C4-2B (cell line): ENCODE results near the gene KLHL10.

ENCODE experiments used
- ZFX ChIP-seq: fragments of 450-650 bp; IDR thresholded peaks from 2 replicates; pipeline ENCODE4 v1.6.1; 2017
- TF ChIP-seq, protein P1 (sequence below): fragments of 450-650 bp; conservative IDR thresholded peaks from 2 replicates; pipeline ENCODE4 v1.5.1; 2017; ENCODE audit warnings: mild to moderate bottlenecking

DNA sequence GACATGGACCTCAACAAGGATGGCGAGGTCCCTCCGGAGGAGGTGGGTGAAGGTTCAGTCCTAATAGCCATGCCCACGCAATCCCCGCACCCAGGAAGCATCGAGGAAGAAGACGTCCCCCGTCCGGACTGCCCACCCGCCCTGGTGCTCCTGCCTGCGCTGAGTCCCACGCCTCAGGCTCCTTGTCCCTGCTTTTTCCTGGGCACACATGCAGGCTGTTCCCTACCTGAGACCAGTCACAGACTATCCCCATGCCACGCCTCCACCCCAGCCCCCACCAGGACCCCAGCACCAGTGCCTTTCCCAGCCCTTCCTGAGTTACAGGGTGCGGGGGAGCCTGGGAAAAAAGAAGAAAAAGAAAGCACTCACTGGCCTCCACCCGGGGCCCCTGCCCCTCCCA lies 15.8 kb upstream of the KLHL10 start:
- TF ChIP-seq, protein P1, sequence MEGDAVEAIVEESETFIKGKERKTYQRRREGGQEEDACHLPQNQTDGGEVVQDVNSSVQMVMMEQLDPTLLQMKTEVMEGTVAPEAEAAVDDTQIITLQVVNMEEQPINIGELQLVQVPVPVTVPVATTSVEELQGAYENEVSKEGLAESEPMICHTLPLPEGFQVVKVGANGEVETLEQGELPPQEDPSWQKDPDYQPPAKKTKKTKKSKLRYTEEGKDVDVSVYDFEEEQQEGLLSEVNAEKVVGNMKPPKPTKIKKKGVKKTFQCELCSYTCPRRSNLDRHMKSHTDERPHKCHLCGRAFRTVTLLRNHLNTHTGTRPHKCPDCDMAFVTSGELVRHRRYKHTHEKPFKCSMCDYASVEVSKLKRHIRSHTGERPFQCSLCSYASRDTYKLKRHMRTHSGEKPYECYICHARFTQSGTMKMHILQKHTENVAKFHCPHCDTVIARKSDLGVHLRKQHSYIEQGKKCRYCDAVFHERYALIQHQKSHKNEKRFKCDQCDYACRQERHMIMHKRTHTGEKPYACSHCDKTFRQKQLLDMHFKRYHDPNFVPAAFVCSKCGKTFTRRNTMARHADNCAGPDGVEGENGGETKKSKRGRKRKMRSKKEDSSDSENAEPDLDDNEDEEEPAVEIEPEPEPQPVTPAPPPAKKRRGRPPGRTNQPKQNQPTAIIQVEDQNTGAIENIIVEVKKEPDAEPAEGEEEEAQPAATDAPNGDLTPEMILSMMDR = no peak
- no peak for TF ChIP-seq ZFX
